ENCODE results near the gene FARS2.
A peak's percentile ranks its signal among the peaks of the same experiment; 100 is the strongest.

Gene FARS2

GRCh38 chr6:5712349-5713215 lies 451.3 kb downstream of the FARS2 start:
- DNase-seq: no peak

GRCh38 chr6:5713519-5713918 lies 452.2 kb downstream of the FARS2 start:
- no peak for DNase-seq

- DNase-seq: no peak
Measured at GRCh38 chr6:5718231-5718947, 457.1 kb downstream of the FARS2 start.

DNA sequence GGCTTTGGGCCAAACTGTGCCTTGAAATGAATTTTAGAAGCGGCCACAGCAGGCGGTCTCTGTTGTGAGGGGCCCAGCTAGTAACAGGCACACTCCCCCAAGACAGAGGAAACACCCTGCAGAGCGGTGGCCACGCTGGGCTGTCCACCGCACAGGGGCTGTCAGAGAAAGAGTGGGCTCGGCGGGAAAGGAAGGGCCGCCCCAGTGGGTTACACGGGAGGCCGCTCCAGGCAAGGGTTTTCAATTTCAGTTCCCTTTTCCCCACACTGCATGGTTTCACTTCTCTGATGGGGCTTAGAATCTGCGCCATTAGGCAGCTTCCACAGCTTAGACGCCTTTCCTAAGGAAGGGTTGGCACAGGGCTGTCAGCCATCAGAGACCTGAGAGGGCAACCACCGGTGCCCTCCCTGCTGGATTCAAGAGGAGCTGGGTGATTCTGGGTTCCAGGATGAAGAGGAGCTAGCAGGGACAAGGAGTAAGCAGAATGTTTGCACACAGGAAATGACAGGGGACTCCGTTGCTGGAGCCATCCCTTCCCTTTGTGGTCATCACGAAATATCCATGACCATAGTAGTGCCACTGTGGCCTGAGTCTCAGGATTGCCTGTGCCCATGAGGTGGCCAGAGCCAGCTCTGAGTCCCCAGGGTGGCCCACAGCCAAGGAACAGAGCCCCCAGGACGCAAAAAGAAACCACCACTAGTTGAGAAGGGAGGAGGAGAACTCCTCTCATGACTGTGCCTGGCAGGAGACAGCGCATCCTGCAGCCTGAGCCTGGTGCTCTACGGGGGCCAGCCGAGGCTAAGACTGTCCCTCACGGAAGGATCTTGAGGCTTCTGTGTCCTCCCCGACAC lies 462.8 kb downstream of the FARS2 start:
- peak; percentile 41 for DNase-seq

- DNase-seq: no peak
Measured at GRCh38 chr6:5724911-5725310, 463.6 kb downstream of the FARS2 start.

DNA sequence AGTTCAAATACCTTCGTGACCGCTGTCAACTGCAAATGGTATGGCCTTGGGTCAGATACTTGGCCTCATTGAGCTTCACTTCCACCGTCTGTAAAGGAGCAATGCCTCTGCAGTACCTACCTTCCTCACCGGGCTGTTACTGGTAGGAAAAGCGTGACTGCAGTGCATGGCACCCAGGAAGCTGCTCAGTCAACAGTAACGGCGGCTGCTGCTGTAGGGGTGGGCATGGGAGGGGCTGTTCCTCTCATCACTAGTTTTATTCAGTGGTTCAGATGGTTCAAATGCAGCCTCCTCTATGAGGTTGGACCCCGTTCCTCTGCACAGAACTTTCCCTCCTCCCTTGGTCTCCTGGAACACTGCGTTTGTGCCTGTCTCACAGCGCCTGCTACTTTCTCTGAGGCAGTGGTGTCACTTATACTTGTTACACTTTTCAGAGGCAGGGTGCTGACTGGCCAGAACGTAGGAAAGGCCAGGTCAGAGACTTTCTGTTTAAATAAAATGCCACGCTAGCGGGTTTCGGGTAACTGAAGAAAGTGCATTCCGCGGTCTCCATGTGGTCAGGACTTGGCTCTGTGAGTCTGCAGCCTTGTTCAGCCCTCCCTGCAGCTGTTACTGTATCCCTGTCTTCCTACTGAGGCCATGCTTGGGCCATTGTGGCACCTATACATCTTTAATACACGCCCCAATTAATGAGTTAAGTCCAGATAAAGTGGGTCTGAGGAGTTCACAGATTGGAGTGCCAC lies 465.8 kb downstream of the FARS2 start:
- peak; percentile 71 for DNase-seq

GRCh38 chr6:5728351-5729079 lies 467.2 kb downstream of the FARS2 start:
- no peak for DNase-seq

DNA sequence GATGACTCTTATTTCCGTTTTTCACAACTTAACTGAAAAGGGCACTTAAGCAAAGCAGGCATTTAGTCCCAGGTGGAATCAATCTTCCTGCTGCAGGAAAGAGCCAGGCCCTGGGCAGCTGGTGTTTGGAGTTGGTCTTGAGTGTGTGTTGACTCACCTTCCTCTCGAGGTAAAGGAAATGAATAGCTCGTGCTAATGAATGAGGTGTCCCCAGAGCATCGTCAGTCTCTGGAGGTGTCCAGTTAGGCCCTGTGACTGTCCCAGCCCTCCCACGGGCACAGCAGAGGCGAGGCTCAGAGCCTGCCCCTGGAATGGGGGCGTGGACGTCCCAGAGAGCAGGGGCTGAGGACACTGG lies 467.7 kb downstream of the FARS2 start:
- DNase-seq: no peak

DNA sequence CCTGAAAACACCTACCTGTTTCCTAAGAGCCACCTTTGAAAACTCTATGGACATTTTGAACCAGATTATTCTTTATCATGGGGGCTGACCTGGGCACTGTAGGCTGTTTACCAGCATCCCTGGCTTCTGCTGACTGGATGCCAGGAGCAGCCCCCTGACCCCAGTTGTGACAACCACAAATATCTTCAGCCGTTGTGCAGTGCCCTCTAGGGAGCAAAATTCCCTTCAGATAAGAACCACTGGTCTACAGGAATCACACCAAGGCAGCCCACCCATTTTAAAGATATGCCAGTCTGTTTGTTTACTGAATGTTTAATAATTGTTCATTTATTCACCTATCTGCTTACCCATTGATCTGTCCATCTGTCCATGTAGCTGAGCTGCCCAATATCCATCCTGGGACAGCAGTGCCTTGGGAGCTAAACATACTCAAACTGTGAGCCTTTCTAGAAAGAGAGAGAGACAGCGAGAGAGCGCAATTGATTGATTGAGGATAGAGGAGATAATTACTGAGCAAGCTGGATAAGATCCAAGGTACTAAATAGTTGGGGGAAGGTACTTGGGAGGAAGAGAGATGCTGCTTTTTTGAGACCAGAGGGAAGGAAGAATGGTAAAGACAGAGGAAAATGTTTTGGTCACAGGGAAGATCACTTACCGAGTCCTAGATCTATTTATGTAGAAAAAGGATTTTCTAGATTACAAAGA lies 468.7 kb downstream of the FARS2 start:
- DNase-seq: no peak

DNA sequence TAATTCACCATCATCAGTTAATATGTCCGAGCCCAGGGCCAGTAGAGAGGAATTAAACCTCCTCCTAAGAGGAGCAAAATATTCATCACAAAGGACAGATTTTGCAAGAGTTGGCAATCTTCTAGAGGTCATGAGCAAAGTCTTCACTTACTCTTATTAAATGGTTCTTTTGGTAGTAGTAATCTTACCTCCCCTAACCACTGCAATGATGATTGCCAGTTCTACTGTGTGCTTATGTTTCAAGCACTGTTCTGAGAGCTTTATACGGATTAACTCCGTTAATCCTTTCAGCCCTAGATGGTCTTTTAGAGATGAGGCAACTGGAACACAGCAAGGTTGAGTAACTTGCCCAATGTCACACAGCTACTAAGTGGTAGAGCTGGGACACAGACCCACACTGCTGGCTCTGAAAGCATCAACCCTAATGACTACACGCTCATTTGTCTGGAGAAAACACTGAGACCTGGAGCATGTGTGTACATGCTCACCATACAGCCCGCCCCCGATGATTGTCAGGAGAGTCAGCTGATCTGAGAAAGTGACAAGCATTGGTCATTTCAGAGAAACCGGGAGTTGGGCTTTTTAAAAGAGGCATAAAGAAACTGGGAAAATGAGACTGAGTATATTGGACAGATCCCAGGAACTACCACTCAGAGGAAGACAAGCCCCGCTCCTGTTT lies 469.4 kb downstream of the FARS2 start:
- DNase-seq: no peak

- DNase-seq: no peak
Measured at GRCh38 chr6:5731435-5731834, 470.1 kb downstream of the FARS2 start.

- DNase-seq: no peak
Measured at GRCh38 chr6:5732496-5732895, 471.2 kb downstream of the FARS2 start.

GRCh38 chr6:5736016-5736738 lies 474.9 kb downstream of the FARS2 start:
- no peak for DNase-seq

DNA sequence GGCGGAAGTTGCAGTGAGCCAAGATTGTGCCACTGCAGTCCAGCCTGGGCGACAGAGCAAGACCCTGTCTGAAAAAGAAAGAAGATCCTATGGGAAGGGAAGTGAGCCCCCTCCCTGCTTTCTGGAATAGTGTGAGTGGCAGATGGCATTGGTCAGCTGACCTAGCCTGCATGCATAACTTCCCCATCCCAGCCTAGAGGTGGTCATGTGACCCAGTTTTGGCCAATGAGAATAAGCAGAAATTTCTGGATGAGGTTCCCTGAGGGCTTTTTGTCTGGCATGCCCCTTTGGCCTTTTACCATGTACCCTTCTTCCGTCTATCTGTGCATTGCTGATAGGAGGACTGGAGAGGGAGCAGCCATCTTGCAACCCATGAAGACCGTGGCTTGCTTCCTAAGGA lies 476.1 kb downstream of the FARS2 start:
- no peak for DNase-seq

- DNase-seq: no peak
Measured at GRCh38 chr6:5738211-5738610, 476.9 kb downstream of the FARS2 start.

DNA sequence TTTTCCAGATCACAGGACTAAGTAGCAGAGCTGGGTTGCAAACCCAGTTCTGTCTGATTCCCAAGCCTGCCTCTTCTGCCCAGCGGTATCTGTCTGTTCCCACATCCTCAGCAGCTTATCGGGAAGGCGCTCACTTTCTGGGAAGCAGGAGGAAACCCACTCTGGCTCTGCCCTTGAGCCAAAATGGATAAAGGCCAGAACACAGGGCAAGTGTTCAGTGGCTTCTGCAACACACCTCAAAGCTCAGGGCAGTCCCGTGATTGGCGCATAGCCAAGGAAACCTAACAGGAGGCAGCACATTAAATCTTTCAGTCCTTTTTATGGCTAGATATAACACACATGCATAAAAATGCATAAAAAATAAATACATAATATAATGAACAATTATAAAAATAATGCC lies 483.2 kb downstream of the FARS2 start:
- DNase-seq: no peak

DNA sequence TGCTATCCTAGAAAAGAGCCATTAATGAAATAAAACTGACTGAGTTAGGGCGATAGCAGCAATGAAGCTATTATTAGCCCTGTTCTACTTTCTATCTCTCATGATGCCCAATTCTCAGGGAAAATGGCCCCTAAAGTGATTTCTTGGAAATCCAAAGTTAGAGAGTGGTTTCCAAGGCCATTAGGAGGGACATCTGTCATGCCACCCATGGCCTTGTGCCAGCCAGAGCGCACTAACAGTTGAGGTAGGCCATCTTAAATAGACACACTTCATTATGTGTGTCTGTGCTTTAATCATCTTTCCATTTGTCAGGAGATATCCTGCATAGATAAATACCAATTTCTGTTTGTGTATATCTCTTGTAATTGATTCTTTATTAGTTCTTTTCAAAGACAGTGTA lies 483.8 kb downstream of the FARS2 start:
- no peak for DNase-seq

DNA sequence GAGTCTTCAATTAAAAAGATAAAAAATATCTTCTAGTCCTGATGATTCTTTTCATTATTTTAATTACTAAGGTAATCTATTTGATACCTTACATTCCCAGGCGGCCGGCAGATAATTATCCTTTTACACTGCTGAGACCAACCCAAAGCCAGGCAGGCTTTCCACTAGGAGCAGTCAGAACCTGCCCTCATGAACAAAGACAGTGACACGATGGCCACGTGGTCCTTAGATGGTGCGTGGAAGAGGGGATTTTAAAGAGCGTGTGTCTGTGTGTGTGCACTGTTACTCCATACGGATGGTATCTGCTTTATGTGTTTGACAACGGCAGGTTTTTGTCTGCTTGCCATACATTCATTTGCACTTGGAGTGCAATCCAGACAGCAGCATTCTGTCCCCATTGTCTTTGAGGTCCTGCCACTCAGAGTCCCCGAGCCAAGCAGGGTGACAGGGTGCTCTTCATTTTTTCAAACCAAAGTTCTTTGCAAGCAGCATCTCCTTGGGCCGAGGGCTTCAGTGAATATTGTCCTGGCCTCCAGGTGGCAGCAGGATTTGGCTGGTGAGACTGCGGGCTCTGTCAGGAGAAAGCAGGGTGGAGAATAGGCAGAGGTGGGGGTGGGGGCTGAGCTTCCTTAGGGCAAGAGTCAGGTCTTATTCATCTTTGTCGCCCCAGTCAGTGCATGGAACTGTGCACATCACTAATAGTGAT lies 484.9 kb downstream of the FARS2 start:
- no peak for DNase-seq

DNA sequence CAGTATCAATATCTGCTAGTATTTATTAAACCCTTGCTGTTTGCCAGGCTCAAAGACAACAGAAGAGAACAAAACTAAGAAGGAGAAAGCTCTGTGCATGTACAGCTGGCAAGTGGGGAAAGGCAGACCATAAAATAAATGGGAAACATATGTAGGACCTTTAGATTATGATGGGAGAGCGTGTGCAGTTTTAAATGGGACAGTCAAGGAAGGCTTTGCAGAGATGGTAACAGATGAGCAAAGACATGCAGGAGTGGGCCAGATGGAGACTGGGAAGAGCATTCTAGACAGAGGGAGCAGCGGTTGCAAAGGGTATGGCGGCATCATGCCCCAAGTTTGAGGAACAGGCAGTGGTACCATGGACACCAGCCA lies 485.4 kb downstream of the FARS2 start:
- no peak for DNase-seq

All from left hindlimb (tissue), 1 donor.